Stimulated activated CD4-positive, alpha-beta T cell treated with anti-CD3 and anti-CD28 coated beads, Interleukin-2, amount 100 ng/mL, for 4 hours (primary cell): ENCODE results near the gene PPM1A.
"Not testable (repeated sequence)": the region's sequence is repeated elsewhere in the genome, so short reads cannot be mapped to it uniquely, and the experiment has no call there.

Experiments
- DNase-seq: peaks from one replicate; pipeline ENCODE4 v3.0.0-alpha.2; 2020; ENCODE audit warnings: low read depth

PPM1A gene

GRCh38 chr14:60266021-60266937 lies 17.3 kb downstream of the PPM1A start:
- DNase-seq: no peak

GRCh38 chr14:60272177-60272576 lies 23.2 kb downstream of the PPM1A start:
- DNase-seq: no peak

- DNase-seq: no peak
Observed at GRCh38 chr14:60273956-60274355, 24.9 kb downstream of the PPM1A start.

GRCh38 chr14:60274448-60274847 lies 25.4 kb downstream of the PPM1A start:
- no peak for DNase-seq

- DNase-seq: no peak
Observed at GRCh38 chr14:60275932-60276331, 26.9 kb downstream of the PPM1A start.

- no peak for DNase-seq
Observed at GRCh38 chr14:60276347-60276746, 27.3 kb downstream of the PPM1A start.

GRCh38 chr14:60277605-60278190 lies 28.7 kb downstream of the PPM1A start:
- DNase-seq: no peak

- no peak for DNase-seq
Observed at GRCh38 chr14:60278350-60278749, 29.3 kb downstream of the PPM1A start.

GRCh38 chr14:60287452-60287851 lies 38.4 kb downstream of the PPM1A start:
- DNase-seq: no peak

GRCh38 chr14:60288279-60288678 lies 39.3 kb downstream of the PPM1A start:
- DNase-seq: no peak

GRCh38 chr14:60294411-60295069 lies 45.5 kb downstream of the PPM1A start:
- DNase-seq: no peak

- no peak for DNase-seq
Observed at GRCh38 chr14:60300019-60300418, 51.0 kb downstream of the PPM1A start.

GRCh38 chr14:60301685-60302084 lies 52.7 kb downstream of the PPM1A start:
- DNase-seq: no peak

GRCh38 chr14:60302663-60303062 lies 53.6 kb downstream of the PPM1A start:
- DNase-seq: no peak

GRCh38 chr14:60303745-60304144 lies 54.7 kb downstream of the PPM1A start:
- DNase-seq: no peak

- no peak for DNase-seq
Observed at GRCh38 chr14:60304509-60304908, 55.5 kb downstream of the PPM1A start.

GRCh38 chr14:60309867-60310552 lies 61.0 kb downstream of the PPM1A start:
- DNase-seq: no peak

- DNase-seq: no peak
Observed at GRCh38 chr14:60311417-60311816, 62.4 kb downstream of the PPM1A start.

GRCh38 chr14:60313093-60313492 lies 64.1 kb downstream of the PPM1A start:
- DNase-seq: no peak

GRCh38 chr14:60315196-60315990 lies 66.4 kb downstream of the PPM1A start:
- DNase-seq: no peak

- no peak for DNase-seq
Observed at GRCh38 chr14:60317609-60318008, 68.6 kb downstream of the PPM1A start.

GRCh38 chr14:60320860-60321259 lies 71.8 kb downstream of the PPM1A start:
- not testable (repeated sequence) for DNase-seq
